MM.1S (cell line): ENCODE data around the gene GALNS.

ENCODE experiments used
- DNase-seq: peaks from one replicate; pipeline ENCODE4 v3.0.0-alpha.2; 2015
- H2AFZ ChIP-seq: fragments of 300-600 bp; sonication (generic); 2 replicates; pipeline ENCODE4 v1.6.0; 2016; ENCODE audit warnings: antibody characterized with exemption, low read length
- H3F3A ChIP-seq: fragments of 300-600 bp; sonication (generic); 2 replicates; pipeline ENCODE4 v1.6.1; 2016; ENCODE audit warnings: mild to moderate bottlenecking, antibody characterized with exemption, low read length, moderate library complexity, mixed read lengths; ENCODE audit not compliant: insufficient read depth
- H3K27ac ChIP-seq: fragments of 300-600 bp; sonication (generic); 2 replicates; pipeline ENCODE4 v1.5.1; 2016; ENCODE audit warnings: mild to moderate bottlenecking, low read length
- H3K27me3 ChIP-seq: fragments of 300-600 bp; sonication (generic); replicated peaks from 2 replicates; pipeline ENCODE4 v1.6.0; 2016; ENCODE audit warnings: low read length; ENCODE audit not compliant: insufficient read depth
- H3K36me3 ChIP-seq: fragments of 300-600 bp; sonication (generic); replicated peaks from 2 replicates; pipeline ENCODE4 v1.6.1; 2016; ENCODE audit warnings: mild to moderate bottlenecking, low read length, mixed read lengths; ENCODE audit not compliant: insufficient read depth
- H3K4me1 ChIP-seq: fragments of 300-600 bp; sonication (generic); 2 replicates; pipeline ENCODE4 v1.6.1; 2016; ENCODE audit warnings: low read length, mixed read lengths
- H3K4me2 ChIP-seq: fragments of 300-600 bp; sonication (generic); 2 replicates; pipeline ENCODE4 v1.6.0; 2016; ENCODE audit warnings: low read depth, low read length
- H3K4me3 ChIP-seq: fragments of 300-600 bp; sonication (generic); 2 replicates; pipeline ENCODE4 v1.5.1; 2016; ENCODE audit warnings: low read length, mixed read lengths
- H3K79me2 ChIP-seq: fragments of 300-600 bp; sonication (generic); 2 replicates; pipeline ENCODE4 v1.6.1; 2016; ENCODE audit warnings: mixed run types, low read length, mixed read lengths
- H3K9ac ChIP-seq: fragments of 300-600 bp; sonication (generic); 2 replicates; pipeline ENCODE4 v1.6.1; 2016; ENCODE audit warnings: low read length, mixed read lengths
- H3K9me2 ChIP-seq: fragments of 300-600 bp; sonication (generic); replicated peaks from 2 replicates; pipeline ENCODE4 v1.6.1; 2016; ENCODE audit warnings: mild to moderate bottlenecking, low read length, mixed read lengths; ENCODE audit not compliant: insufficient read depth
- H3K9me3 ChIP-seq: fragments of 300-600 bp; sonication (generic); replicated peaks from 2 replicates; pipeline ENCODE4 v1.6.1; 2016; ENCODE audit warnings: mild to moderate bottlenecking, low read length, mixed read lengths; ENCODE audit not compliant: insufficient read depth
- H4K20me1 ChIP-seq: fragments of 300-600 bp; sonication (generic); 2 replicates; pipeline ENCODE4 v1.6.1; 2016; ENCODE audit warnings: mild to moderate bottlenecking, low read length, moderate library complexity, mixed read lengths; ENCODE audit not compliant: insufficient read depth
- EZH2 ChIP-seq: fragments of 300-600 bp; sonication (generic); optimal IDR thresholded peaks from 2 replicates; pipeline ENCODE3; 2017; ENCODE audit warnings: low read depth, mild to moderate bottlenecking, antibody characterized with exemption, low read length, mixed read lengths
- EZH2phosphoT487 ChIP-seq: fragments of 300-600 bp; sonication (generic); IDR thresholded peaks from 2 replicates; pipeline ENCODE4 v1.6.1; 2018; ENCODE audit warnings: antibody characterized with exemption, low read length
- TF ChIP-seq, protein P1 (sequence below): fragments of 300-600 bp; sonication (generic); IDR thresholded peaks from 2 replicates; pipeline ENCODE4 v1.5.1; 2016; ENCODE audit warnings: antibody characterized with exemption, low read length, mixed read lengths

The GALNS gene

GRCh38 chr16:88851616-88852015 is 5.1 kb downstream of the GALNS start:
- Histone ChIP-seq H3K9me3 (no peaks in the 10 kb centered on the region), H2AFZ (no peak overlapping the region), H3K9ac (no peak overlapping the region), H3K79me2 (no peaks in the 10 kb centered on the region), H3K27me3 (no peaks in the 10 kb centered on the region), H3K36me3 (no peaks in the 10 kb centered on the region), H3K9me2 (no peaks in the 10 kb centered on the region), H3F3A (no peaks in the 10 kb centered on the region), H4K20me1 (no peaks in the 10 kb centered on the region), H3K4me2 (no peak overlapping the region), H3K27ac (no peak overlapping the region), H3K4me1 (no peaks in the 10 kb centered on the region), H3K4me3 (no peak overlapping the region)
- DNase-seq = no peak
- TF ChIP-seq EZH2 = no peak
- TF ChIP-seq, protein P1, sequence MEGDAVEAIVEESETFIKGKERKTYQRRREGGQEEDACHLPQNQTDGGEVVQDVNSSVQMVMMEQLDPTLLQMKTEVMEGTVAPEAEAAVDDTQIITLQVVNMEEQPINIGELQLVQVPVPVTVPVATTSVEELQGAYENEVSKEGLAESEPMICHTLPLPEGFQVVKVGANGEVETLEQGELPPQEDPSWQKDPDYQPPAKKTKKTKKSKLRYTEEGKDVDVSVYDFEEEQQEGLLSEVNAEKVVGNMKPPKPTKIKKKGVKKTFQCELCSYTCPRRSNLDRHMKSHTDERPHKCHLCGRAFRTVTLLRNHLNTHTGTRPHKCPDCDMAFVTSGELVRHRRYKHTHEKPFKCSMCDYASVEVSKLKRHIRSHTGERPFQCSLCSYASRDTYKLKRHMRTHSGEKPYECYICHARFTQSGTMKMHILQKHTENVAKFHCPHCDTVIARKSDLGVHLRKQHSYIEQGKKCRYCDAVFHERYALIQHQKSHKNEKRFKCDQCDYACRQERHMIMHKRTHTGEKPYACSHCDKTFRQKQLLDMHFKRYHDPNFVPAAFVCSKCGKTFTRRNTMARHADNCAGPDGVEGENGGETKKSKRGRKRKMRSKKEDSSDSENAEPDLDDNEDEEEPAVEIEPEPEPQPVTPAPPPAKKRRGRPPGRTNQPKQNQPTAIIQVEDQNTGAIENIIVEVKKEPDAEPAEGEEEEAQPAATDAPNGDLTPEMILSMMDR = no peak

DNA sequence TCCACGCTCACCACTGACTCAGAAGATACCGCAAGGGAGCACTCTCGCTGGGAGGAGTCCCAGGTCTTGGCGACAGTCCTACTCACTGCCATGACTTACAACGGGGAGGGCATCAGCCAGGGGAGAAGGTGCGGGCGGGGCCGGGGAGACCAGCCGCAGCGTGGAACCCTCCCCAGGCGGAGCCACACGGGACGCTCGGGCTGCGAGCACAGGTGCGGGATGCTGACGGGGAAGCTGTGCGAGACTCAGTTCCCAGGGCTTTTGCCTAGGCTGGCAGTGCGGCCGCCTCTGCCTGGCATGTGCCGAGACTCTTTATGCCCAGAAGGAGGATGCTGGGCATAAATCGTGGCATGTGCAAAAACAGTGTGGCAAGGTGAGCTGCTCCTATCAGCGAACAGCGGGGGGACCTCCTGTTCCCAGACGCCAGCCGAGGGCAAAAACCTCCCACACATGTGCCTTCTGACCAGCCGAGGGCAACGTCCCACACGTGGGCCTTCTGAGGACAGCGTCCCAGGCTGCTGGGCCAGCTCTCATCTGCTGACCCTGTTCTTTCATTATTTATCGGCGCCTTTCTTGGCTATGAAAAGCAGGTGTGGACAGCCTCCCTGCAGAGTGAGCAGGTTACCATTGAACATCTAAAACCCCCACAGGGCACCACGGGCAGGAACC is 6.1 kb downstream of the GALNS start:
- DNase-seq = no peak
- H3K4me1 ChIP-seq = no peaks in the 10 kb centered on the region
- TF ChIP-seq, protein P1 = no peak
- TF ChIP-seq EZH2 = no peak
- no peak overlapping the region for H3K27ac ChIP-seq
- no peak overlapping the region for H3K9ac ChIP-seq
- no peaks in the 10 kb centered on the region for H3K27me3 ChIP-seq
- H3F3A ChIP-seq = no peaks in the 10 kb centered on the region
- H2AFZ ChIP-seq = no peak overlapping the region
- H3K9me3 ChIP-seq = no peaks in the 10 kb centered on the region
- H3K36me3 ChIP-seq = no peaks in the 10 kb centered on the region
- no peaks in the 10 kb centered on the region for H3K79me2 ChIP-seq
- H3K4me3 ChIP-seq = no peak overlapping the region
- no peak overlapping the region for H3K4me2 ChIP-seq
- no peaks in the 10 kb centered on the region for H4K20me1 ChIP-seq
- H3K9me2 ChIP-seq = no peaks in the 10 kb centered on the region

DNA sequence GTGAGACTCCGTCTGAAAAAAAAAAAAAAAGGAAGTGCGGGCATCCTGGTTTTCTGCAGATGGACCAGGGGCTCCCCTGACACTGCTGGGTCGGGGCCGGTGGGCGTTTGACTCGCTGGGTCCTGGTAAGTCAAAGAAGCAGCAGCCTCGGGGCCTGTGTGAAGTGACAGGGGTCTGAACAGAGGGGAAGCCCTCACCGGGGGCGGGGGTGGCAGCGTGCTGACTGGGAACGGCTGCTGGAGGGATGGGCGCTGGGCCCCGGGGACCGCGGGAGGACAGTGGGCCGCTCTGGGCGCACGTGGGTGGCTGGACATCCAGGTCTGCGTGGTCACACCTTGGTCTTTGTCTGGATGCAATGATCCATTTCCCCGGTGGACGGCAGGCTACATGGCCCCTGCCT is 8.2 kb downstream of the GALNS start:
- Histone ChIP-seq H3K4me3 (no peak overlapping the region), H3K27ac (no peak overlapping the region), H3K4me2 (no peak overlapping the region), H3K9me2 (no peaks in the 10 kb centered on the region), H3K9me3 (no peaks in the 10 kb centered on the region), H3K4me1 (no peaks in the 10 kb centered on the region), H3K79me2 (no peaks in the 10 kb centered on the region), H4K20me1 (no peaks in the 10 kb centered on the region), H3K36me3 (no peaks in the 10 kb centered on the region), H3F3A (no peaks in the 10 kb centered on the region), H2AFZ (no peak overlapping the region), H3K9ac (no peak overlapping the region), H3K27me3 (no peaks in the 10 kb centered on the region)
- DNase-seq = no peak
- TF ChIP-seq EZH2phosphoT487 = no peak
- TF ChIP-seq EZH2 = no peak
- TF ChIP-seq, protein P1 = no peak
